ENCODE measurements around the gene ATP7B. TPM values are rescaled to one million over a fixed set of nuclear protein-coding genes. Genes with fewer than 3 reads are reported as not detected.

The ATP7B gene
- total and polyA plus RNA-seq, 2 of the 4 experiments (the other 2 are of a cell fraction) = 2.7 to 2.9 TPM

DNA sequence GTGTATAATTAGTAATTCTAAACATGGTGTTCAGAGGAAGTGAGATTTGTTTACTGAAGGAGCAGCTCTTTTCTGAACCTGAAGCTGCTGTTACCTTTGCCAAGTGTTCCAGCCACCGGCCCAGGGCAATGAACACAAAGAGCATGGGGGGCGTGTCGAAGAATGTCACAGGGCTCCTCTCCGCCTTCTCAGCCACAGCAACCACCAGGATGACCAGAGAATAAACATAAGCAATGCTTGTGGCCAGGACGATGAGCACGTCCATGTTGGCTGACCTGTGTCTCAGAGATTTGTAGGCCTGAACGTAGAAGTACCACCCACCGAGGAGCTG is 53.1 kb downstream of the ATP7B start:
- dilution Hi-C loops (cut with HindIII; ENCODE audit: low sequenced_read_pairs, unreplicated experiment) (no loop called here), intact Hi-C loops (cut with micrococcal nuclease) (no loop called here), in situ Hi-C loops (cut with MboI; ENCODE audit: low sequenced_read_pairs) (no loop called here)
- Histone ChIP-seq H2BK15ac (ENCODE audit: low read depth, low read length) (no peak overlapping the region), H4K8ac (ENCODE audit: low read depth in 2 of 2, low read length in 2 of 2) (no peak overlapping the region), H2AK9ac (replicated peaks; ENCODE audit: low read depth, low read length, poor library complexity) (no peak overlapping the region), H3K79me1 (ENCODE audit: low read depth in 1 of 2, low read length in 2 of 2) (no peaks in the 10 kb centered on the region), H2AK5ac (ENCODE audit: low read depth, low read length) (no peak overlapping the region), H3K4me3 (ENCODE audit: insufficient read depth, low read depth, low read length) (no peak overlapping the region), H3K14ac (replicated peaks; ENCODE audit: low read depth, low read length) (no peak overlapping the region), H3K9ac (ENCODE audit: low read depth, low read length) (no peak overlapping the region), H3K9me3 (ENCODE audit: control insufficient read depth, insufficient read depth, low read length) (no peaks in the 10 kb centered on the region), H2BK120ac (ENCODE audit: low read depth, low read length) (no peak overlapping the region), H3K18ac (ENCODE audit: low read depth, low read length) (no peak overlapping the region), H2AFZ (replicated peaks; ENCODE audit: low read length, poor library complexity) (no peak overlapping the region), H4K91ac (ENCODE audit: insufficient read depth, low read depth, low read length) (no peak overlapping the region), H3K23ac (ENCODE audit: low read depth, low read length) (no peak overlapping the region), H3K9me1 (ENCODE audit: insufficient read depth, low read length) (0 out of 2 replicates have a peak, but pooled peaks cover 3% of the 10 kb centered on the region), H3K56ac (ENCODE audit: extremely low read depth, insufficient read depth, low read length) (no peak overlapping the region), H2BK5ac (ENCODE audit: low read depth, low read length, poor library complexity, severe bottlenecking) (no peak overlapping the region), H3K4me1 (ENCODE audit: control insufficient read depth, insufficient read depth, low read length) (no peaks in the 10 kb centered on the region), H3K4ac (ENCODE audit: low read depth, low read length) (no peak overlapping the region), H4K20me1 (ENCODE audit: insufficient read depth, low read length) (no peaks in the 10 kb centered on the region), H2BK20ac (ENCODE audit: low read depth, low read length) (no peak overlapping the region), H3K27me3 (ENCODE audit: control insufficient read depth, insufficient read depth, low read length) (no peaks in the 10 kb centered on the region), H3K27ac (ENCODE audit: insufficient read depth, low read length) (no peak overlapping the region), H3K4me2 (ENCODE audit: low read depth, low read length) (no peak overlapping the region), H3K36me3 (ENCODE audit: control insufficient read depth, insufficient read depth, low read length) (no peaks in the 10 kb centered on the region), H4K5ac (ENCODE audit: low read depth, low read length) (no peak overlapping the region)
- WGBS, 2 experiments (ENCODE audit: extremely low coverage in 2 of 2, insufficient read length in 1 of 2) = 60% methylated on average over 1 of the region's 8 CpGs; no CpG with 5 or more reads in 1 of the 2 experiments
- ATAC-seq (ENCODE audit: low read depth) (no peak), DNase-seq (no peak)
- TF ChIP-seq NFE2L2 (IDR thresholded peaks at IDR 0.05; ENCODE audit: low read depth, low read length) (no peak), MAFK (IDR thresholded peaks at IDR 0.05; ENCODE audit: low read depth, low read length) (no peak), RAD21 (IDR thresholded peaks at IDR 0.05; ENCODE audit: low read length) (no peak), POLR2A (IDR thresholded peaks at IDR 0.05; ENCODE audit: low read depth, low read length) (no peak), RFX5 (IDR thresholded peaks at IDR 0.05; ENCODE audit: low read depth, low read length) (no peak), MAZ (IDR thresholded peaks at IDR 0.05; ENCODE audit: borderline replicate concordance, low read depth, low read length) (no peak), FOS (IDR thresholded peaks at IDR 0.05; ENCODE audit: low read depth, low read length) (no peak), RCOR1 (IDR thresholded peaks at IDR 0.05; ENCODE audit: insufficient replicate concordance, low read length) (no peak)
- TF ChIP-seq, protein P1, sequence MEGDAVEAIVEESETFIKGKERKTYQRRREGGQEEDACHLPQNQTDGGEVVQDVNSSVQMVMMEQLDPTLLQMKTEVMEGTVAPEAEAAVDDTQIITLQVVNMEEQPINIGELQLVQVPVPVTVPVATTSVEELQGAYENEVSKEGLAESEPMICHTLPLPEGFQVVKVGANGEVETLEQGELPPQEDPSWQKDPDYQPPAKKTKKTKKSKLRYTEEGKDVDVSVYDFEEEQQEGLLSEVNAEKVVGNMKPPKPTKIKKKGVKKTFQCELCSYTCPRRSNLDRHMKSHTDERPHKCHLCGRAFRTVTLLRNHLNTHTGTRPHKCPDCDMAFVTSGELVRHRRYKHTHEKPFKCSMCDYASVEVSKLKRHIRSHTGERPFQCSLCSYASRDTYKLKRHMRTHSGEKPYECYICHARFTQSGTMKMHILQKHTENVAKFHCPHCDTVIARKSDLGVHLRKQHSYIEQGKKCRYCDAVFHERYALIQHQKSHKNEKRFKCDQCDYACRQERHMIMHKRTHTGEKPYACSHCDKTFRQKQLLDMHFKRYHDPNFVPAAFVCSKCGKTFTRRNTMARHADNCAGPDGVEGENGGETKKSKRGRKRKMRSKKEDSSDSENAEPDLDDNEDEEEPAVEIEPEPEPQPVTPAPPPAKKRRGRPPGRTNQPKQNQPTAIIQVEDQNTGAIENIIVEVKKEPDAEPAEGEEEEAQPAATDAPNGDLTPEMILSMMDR (conservative IDR thresholded peaks at IDR 0.05; ENCODE audit: low read depth, low read length) = no peak
- POLR2A ChIA-PET (ENCODE audit: unreplicated experiment) = no interaction called here
- CTCF ChIA-PET = no interaction called here
- BruUV-seq (replicated peaks) = no TSS peak

Measured in IMR-90 (cell line).